BE2C (cell line): Measurements from ENCODE around the gene GPER1.

Experiments
- DNase-seq: peaks from one replicate; pipeline ENCODE4 v3.0.0-alpha.2; 2020
- H3K27me3 ChIP-seq: fragments of 250-450 bp; sonication (Bioruptor Pico); 2 replicates; pipeline ENCODE4 v1.5.1; 2020; ENCODE audit warnings: mild to moderate bottlenecking
- H3K36me3 ChIP-seq: fragments of 250-450 bp; sonication (Bioruptor Pico); 2 replicates; pipeline ENCODE4 v1.5.1; 2020; ENCODE audit warnings: mild to moderate bottlenecking
- H3K4me1 ChIP-seq: fragments of 250-450 bp; sonication (Bioruptor Pico); 2 replicates; pipeline ENCODE4 v1.5.1; 2020
- H3K4me3 ChIP-seq: 2 replicates; pipeline ENCODE4 v1.5.1; 2011; ENCODE audit warnings: low read depth, low read length
- H3K9me3 ChIP-seq: fragments of 250-450 bp; sonication (Bioruptor Pico); 2 replicates; pipeline ENCODE4 v1.5.1; 2020
- CTCF ChIP-seq: IDR thresholded peaks from 2 replicates; pipeline ENCODE4 v1.5.1; 2012; ENCODE audit warnings: mild to moderate bottlenecking, low read depth, low read length

Gene GPER1

DNA sequence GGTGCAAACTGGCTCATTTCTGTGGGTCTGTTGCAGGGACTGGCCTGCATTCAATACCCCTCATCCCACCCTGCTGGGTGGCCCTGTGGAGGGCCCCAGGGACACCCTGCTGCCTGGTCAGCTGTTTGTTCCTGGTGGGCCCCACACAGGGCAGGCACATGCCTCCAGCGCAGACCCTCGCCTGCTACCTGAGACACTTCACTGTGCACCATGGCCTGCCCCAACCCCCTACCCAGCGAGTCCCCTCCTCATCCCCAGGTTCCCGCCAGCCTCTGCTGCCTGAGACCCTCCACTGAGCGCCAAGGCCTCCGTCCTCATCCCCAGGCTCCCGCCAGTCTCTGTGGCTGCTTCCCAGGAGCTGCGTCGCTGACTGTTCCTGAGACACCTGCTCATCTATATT lies 26.7 kb upstream of the GPER1 start:
- TF ChIP-seq CTCF = no peak
- peaks cover 13% of the 10 kb centered on the region for H3K4me1 ChIP-seq
- no peaks in the 10 kb centered on the region for H3K27me3 ChIP-seq
- H3K9me3 ChIP-seq = no peaks in the 10 kb centered on the region
- H3K36me3 ChIP-seq = peaks cover 12% of the 10 kb centered on the region
- DNase-seq = no peak
- H3K4me3 ChIP-seq = no peak overlapping the region

DNA sequence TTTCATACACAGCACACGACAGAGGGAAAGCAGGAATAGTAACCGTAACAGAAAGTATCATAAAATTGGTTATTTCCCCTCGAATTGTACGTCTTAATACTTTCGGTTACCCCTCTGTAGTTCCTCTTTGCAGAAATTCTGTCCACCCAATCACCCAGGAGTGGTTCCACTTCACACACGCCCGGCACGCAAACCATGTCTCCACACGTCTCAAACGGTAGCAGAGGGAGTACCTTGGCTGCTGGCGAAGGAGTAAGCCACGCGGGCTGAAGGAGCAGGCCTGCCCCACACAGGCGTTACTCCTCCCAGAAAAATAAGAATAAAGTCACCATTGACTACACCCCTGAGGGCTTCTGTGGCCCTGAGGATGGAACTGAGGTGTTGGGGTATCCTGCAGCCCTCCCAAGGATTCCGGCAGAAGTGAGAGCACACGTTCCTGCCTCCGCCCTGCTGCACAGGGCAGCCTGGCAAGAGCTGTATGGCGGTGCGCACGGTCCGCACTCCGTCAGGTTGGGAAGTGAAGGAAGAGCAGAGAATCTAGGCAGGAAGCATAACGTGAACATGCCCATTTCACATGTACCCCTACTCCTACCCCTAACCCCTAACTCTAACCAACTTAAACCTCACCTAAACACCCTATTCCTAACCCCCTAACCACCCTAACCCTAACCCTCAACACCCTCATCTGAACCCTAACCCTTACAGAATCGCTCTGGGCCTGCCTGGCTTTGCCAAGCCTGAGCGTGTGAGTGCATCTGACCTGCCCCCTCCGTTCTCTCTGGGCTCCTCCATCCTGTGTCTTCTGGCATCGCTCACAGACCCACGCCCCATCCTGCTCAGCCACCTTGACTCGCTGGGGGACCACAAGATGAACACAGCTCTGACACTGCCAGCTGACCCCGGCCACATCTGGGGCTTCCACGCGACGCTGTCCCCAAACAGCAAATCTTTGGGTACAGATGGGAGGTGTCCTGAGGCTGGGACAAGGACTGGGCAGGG lies 25.3 kb upstream of the GPER1 start:
- Histone ChIP-seq H3K36me3 (peaks cover 8% of the 10 kb centered on the region), H3K4me3 (no peak overlapping the region), H3K27me3 (no peaks in the 10 kb centered on the region), H3K9me3 (no peaks in the 10 kb centered on the region), H3K4me1 (peaks cover 5% of the 10 kb centered on the region)
- TF ChIP-seq CTCF = no peak
- DNase-seq = no peak

- no peaks in the 10 kb centered on the region for H3K9me3 ChIP-seq
- H3K4me1 ChIP-seq = peaks cover 5% of the 10 kb centered on the region
- no peaks in the 10 kb centered on the region for H3K27me3 ChIP-seq
- peaks cover under 1% of the 10 kb centered on the region for H3K36me3 ChIP-seq
- no peak for DNase-seq
- H3K4me3 ChIP-seq = no peak overlapping the region
- no peak for TF ChIP-seq CTCF
Observed at GRCh38 chr7:1063361-1063760, 24.6 kb upstream of the GPER1 start.

DNA sequence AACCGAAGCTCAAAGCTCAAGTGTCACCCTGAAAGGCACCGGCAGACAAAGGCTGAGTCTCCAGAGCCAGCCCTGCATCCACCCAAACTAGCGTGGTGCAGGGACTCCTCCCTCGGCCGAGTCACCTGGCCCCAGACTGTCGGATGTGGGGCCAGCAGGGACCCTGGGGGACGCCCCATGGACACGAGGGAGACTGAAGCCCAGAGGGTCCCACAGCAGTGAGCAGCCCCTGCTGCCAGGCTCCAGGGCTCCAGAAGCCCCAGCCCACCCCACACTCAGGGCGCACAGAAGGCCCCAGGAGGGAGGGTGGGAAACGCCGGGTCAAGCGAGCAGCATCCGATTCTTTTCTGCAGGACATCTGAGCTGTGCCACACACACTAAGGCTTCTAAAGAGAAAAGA lies 23.3 kb upstream of the GPER1 start:
- no peak for TF ChIP-seq CTCF
- no peaks in the 10 kb centered on the region for H3K9me3 ChIP-seq
- H3K36me3 ChIP-seq = no peaks in the 10 kb centered on the region
- no peak for DNase-seq
- no peaks in the 10 kb centered on the region for H3K27me3 ChIP-seq
- H3K4me1 ChIP-seq = peaks cover 5% of the 10 kb centered on the region
- H3K4me3 ChIP-seq = no peak overlapping the region

GRCh38 chr7:1065263-1065584 lies 22.7 kb upstream of the GPER1 start:
- no peak for TF ChIP-seq CTCF
- DNase-seq = no peak
- Histone ChIP-seq H3K4me1 (peaks cover 5% of the 10 kb centered on the region), H3K36me3 (no peaks in the 10 kb centered on the region), H3K4me3 (no peak overlapping the region), H3K9me3 (no peaks in the 10 kb centered on the region), H3K27me3 (no peaks in the 10 kb centered on the region)

DNA sequence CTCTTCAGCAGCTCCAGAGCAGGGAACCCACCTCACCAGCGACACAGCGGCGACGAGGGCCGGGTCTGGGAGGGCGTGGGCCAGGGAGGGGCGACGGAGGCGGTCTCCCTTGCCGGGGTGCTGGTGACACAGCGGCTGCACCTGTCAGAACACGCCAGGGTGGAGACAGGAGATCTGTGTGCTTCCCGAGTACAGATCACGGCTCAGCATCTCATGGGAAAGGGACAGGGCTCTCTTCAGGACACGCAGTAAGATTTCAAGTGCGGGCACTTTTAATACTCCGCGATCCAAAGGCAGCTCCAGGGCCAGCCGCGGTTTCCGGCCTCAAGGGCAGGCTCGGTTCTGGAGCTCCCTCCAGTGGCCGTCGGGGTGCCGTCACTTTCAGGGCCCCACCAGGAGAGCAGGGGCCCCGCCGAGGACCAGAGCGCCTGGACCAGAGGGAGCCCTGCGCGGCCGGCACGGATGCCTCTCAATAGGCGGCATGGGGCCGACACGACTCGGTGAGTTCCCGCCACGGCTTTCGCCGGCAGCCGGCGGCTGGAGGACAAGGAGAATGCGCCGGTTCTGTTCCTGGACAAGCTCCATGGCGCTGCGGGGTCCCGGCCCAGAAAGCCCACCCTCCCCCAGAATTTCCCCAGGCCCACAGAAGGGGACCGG lies 22.2 kb upstream of the GPER1 start:
- H3K4me3 ChIP-seq = no peak overlapping the region
- peak; percentile 92 for DNase-seq

More for the DNA sequence above, 22.2 kb upstream of the GPER1 start:
- Histone ChIP-seq H3K27me3 (no peaks in the 10 kb centered on the region), H3K36me3 (no peaks in the 10 kb centered on the region), H3K9me3 (no peaks in the 10 kb centered on the region), H3K4me1 (peaks cover 5% of the 10 kb centered on the region)
- peak; percentile 88 for TF ChIP-seq CTCF
